ENCODE measurements around the gene FSTL4.

Gene FSTL4

GRCh38 chr5:133610489-133611356 is 1.6 kb downstream of the FSTL4 start:
- DNase-seq (ENCODE audit: low read depth), result no peak

- no peak for DNase-seq (ENCODE audit: low read depth)
Observed at GRCh38 chr5:133607451-133607850, 4.9 kb downstream of the FSTL4 start.

- no peak for DNase-seq (ENCODE audit: low read depth)
Observed at GRCh38 chr5:133606835-133607234, 5.5 kb downstream of the FSTL4 start.

DNA sequence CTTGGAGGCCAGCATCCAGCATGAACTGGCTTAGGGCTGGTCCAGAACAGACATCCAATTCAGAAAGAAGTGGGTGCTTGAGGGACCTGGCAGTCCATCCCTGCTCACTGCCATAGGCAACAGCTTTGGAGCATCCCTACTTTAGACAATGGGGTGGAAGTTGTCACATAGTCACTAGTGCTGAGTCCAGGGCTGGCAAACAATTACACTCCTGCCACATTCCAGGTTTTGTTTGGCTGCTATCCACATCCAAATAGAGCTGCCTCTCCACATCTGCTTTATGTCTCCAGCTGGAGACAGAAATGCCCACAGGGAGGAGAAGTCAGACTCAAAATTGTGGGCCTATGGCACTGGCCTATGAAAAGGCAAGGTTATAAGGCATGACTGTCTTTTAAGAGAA is 7.0 kb downstream of the FSTL4 start:
- no peak for DNase-seq (ENCODE audit: low read depth)

DNA sequence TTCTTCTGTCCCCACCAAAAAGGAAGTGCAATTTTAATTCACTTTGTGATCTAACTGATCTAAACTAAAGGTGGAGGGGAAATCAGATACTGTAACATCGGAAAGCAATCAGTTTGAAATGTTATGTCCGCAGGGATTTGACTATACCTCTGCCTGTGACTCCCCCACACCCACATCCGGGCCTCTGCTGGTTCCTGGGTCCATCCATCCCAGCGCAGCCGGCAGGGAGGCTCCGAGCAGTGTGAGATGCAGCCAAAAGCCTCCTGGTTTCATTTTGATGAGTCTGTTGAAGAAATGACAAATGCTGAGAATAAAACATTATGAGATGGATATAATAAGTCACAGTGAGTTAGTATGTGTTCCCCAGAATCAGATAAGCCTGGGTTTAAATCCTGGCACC is 8.6 kb downstream of the FSTL4 start:
- DNase-seq (ENCODE audit: low read depth), result no peak

- DNase-seq (ENCODE audit: low read depth), result no peak
Observed at GRCh38 chr5:133602835-133603380, 9.4 kb downstream of the FSTL4 start.

DNA sequence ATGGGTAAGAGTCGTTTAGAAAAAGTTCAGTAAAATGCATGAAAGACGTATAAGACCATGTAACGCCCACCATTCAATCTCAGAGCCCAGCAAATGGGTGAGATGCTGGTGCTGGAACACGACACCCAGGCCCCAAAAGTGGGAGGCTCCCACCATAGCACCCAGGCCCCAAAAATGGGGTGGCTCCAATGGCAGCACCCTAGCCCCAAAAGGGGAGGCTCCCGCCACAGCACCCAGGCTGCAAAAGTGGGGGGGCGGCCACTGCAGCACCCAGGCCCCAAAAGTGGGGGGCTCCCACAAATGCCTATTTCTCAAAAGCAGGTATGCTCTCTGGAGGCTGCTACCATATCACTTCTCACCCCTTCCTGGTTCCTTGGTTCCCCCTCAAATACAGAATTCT is 12.7 kb downstream of the FSTL4 start:
- DNase-seq (ENCODE audit: low read depth), result no peak

GRCh38 chr5:133599044-133599443 is 13.3 kb downstream of the FSTL4 start:
- DNase-seq (ENCODE audit: low read depth), result no peak

DNA sequence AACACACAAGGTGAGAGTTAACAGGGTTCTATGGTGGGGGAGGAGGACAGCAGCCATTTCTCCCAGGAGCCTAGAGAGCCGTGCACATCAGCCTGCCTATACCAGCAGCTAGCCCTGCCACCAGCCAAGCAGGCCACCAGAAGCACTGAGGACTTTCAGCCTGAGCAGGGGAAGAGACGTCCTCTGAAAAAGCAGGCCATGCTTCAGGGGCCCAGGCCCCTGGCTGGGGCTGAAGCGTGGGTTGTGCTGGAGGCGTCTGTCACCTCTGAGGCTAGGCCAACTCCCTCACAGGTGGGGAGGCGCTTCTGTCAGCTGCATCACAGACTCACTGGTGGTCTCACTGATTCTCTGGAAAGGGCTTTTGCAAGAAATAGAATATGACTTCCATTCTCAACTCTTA is 16.3 kb downstream of the FSTL4 start:
- DNase-seq (ENCODE audit: low read depth), result no peak

- no peak for DNase-seq (ENCODE audit: low read depth)
Observed at GRCh38 chr5:133595465-133595864, 16.9 kb downstream of the FSTL4 start.

DNA sequence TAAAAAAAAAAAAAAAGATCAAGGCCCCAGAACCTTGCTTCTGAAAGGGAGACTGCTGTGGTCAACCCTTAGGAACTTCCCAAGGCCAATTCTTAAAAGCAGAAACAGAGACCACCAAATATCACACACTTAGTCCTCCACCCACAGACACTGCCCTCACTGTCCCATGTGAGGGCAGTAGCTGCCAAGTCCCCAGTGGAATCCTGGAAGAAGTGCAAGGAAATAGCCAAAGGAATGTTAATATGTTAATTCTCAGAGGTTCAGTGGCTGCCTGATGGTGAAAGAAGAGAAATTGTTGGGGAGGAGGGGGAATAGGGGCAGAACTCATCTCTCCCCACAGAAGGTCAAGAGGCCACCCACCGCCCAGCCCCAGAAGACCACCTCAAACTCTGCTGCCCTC is 23.1 kb downstream of the FSTL4 start:
- DNase-seq (ENCODE audit: low read depth), result no peak

DNA sequence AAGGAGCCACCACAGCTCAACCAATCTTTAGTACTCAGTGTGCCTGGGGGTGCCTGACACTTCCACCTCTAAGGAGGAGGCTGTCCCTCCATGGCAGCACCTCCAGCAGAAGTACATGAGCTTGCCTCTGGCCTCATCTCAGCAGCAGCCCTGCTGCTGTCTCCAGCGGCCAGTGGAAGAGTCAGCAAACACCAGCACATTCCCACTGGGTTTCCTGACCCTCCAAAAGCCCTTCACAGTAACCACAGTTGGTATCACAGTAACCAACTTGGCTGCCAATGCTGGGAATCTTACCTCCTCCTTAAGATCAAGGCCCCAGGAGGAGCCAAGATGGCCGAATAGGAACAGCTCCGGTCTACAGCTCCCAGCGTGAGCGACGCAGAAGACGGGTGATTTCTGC is 29.4 kb downstream of the FSTL4 start:
- DNase-seq (ENCODE audit: low read depth), result no peak

DNA sequence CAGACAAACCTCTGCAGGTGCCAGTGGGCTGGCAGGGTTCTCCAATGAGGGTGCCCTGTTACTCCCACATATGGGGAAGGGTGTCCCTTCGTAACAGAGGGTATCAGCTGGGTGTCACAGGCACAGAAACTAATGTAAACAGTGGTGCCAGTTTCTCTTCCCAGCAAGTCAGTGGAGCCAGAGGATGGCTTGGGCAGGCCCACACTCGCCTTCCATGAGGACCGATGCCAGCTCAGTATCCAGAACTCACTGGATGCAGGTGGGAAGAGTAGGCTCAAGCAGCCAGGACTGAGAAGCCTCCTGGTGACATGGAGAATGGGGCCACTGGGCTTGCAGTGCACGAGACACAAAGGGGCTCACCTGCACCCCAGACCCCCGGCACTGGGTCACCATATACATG is 30.4 kb downstream of the FSTL4 start:
- DNase-seq (ENCODE audit: low read depth), result no peak

GRCh38 chr5:133581348-133581747 is 31.0 kb downstream of the FSTL4 start:
- no peak for DNase-seq (ENCODE audit: low read depth)

DNA sequence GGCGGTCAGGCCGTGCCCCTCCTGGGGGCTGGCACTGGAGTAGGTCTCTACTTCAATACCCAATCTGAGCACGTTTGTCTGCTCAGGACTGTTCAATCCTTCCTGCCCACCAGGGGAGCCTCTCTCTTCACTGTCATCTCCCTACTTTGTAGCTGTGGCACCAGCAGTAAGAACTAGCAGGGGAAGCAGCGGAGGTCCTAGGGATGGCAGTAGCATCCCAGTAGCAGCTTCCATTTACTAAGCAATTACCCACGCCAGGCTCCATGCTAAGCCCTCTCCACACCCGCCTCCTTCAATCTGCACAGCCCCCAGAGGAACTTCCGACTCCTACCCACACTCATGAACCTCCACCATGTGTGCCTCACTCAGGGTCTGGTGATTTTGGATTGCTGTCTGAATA is 31.7 kb downstream of the FSTL4 start:
- no peak for DNase-seq (ENCODE audit: low read depth)

DNA sequence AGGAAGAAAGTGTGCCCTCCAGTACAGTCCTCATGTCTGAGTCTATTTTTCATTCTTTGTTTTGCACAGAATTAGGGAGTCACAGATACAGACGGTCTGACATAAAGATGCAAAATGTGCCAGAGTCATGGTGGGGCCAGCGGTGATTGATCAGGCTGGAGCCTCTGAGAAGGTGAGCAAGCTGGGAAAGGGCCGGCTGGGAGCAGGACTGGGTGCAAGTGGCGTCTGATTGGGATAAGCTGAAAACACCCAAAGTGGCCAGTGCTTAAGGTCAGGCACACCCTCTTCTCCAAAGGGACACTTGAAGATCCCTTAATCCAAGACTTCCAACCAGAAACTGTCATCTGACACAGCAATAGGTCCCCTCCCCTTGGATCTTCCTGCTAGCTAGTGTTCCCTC is 32.6 kb downstream of the FSTL4 start:
- DNase-seq (ENCODE audit: low read depth), result no peak

- DNase-seq (ENCODE audit: low read depth), result no peak
Observed at GRCh38 chr5:133569347-133569746, 43.0 kb downstream of the FSTL4 start.

DNA sequence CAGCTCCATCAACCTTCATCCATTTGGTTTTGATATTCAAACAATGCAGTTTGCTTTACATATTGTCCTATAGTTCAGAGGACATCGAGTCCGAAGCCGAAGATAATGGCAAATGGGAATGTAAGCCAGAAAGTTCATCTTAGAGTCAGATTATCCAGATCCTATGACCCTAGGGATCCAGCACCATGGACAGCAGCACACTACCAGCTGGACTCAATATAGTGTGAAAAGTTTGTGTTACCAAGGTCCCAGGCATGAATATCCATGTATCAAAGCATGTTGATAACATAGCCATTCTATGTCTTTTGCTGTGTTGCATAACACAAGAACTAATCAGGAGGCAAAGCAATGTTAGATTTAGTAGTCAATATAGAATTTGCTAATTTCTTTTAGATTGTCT is 46.3 kb downstream of the FSTL4 start:
- DNase-seq (ENCODE audit: low read depth), result no peak

DNA sequence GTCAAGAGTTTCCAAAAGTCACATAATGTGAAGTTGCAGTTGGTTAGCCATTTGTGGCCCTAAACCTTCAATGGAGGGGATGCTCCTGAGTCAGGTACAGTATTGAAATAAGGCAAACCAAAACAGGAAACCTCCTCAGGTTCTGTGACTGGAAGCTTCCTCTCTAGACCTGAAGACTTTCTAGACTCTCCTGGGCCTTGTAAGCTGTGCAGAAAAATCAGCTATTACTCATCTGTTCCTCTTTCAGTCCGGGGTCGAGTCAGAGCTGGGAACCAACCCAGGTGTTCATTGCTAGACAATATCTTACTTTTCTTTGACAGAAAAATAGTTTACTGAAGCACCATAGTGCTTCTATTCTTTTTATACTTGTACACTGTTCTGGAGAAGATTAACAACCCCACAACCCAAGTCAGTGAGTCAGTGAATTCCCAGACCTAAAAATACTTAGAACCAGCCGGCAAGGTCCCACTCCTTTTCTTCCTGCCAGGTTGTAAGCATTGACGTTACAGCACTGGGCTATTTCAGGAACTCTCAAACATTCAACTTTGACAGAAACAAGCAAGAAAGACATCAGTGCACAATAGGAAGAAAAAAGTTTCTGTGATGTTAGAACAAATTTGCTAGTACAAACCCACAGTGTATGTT is 47.3 kb downstream of the FSTL4 start:
- DNase-seq (ENCODE audit: low read depth), result no peak

DNA sequence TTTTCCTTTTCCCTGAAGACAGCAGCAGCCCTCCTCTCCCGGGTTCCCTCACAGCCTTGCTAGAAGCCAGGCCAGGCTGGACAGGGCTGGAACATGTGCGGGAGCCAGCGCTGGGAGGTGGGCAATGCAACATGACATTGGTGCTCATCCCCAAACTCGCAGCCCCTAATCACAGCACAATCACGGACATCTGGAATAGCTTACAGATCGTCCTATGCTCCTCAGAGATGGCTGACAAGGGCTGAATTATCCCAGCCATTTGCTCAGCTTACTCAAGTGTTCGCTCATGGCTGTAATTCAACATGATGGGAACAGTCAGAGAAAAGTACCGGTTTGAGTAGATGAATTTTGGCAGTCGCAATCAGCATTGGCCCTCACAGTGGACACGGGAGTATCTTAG is 49.8 kb downstream of the FSTL4 start:
- no peak for DNase-seq (ENCODE audit: low read depth)

GRCh38 chr5:133559960-133560359 is 52.4 kb downstream of the FSTL4 start:
- no peak for DNase-seq (ENCODE audit: low read depth)

DNA sequence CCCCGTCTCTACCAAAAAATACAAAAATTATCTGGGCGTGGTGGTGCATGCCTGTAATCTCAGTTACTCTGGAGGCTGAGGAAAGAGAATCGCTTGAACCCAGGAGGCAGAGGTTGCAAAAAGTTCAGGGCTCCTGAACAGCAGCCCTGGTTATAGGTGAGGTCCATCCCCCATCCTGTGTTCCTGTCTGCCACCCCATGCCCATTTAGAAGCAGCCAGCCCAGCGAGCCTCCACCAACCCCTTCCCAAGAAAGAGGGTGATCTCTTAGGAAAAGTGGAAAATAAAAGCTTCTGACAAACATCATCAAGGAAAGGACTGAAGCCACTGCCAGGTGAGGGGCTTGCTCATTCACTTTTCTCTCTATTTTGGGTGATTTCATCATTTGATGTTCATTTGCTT is 55.8 kb downstream of the FSTL4 start:
- DNase-seq (ENCODE audit: low read depth), result no peak

- DNase-seq (ENCODE audit: low read depth), result no peak
Observed at GRCh38 chr5:133554279-133554678, 58.1 kb downstream of the FSTL4 start.

Measured in activated T-helper 1 cell treated with Interleukin-2 at 50 U/mL for 16 hours (primary cell).